NB4 (cell line): Measurements from ENCODE around the gene CAST.

Experiments
- MYC ChIP-seq: IDR thresholded peaks from 2 replicates; pipeline ENCODE4 v1.6.1; 2011; ENCODE audit warnings: low read depth, low read length
- POLR2A ChIP-seq: IDR thresholded peaks from 2 replicates; pipeline ENCODE4 v1.6.1; 2011; ENCODE audit warnings: mild to moderate bottlenecking; ENCODE audit not compliant: insufficient read length; ENCODE audit errors: extremely low read depth
- TF ChIP-seq, protein P1 (sequence below): IDR thresholded peaks from one replicate; pipeline ENCODE4 v1.5.1; 2012; ENCODE audit warnings: low read depth, low read length
- TF ChIP-seq, protein P2 (sequence below): IDR thresholded peaks from 2 replicates; pipeline ENCODE4 v1.6.1; 2011; ENCODE audit warnings: low read depth, low read length

DNA sequence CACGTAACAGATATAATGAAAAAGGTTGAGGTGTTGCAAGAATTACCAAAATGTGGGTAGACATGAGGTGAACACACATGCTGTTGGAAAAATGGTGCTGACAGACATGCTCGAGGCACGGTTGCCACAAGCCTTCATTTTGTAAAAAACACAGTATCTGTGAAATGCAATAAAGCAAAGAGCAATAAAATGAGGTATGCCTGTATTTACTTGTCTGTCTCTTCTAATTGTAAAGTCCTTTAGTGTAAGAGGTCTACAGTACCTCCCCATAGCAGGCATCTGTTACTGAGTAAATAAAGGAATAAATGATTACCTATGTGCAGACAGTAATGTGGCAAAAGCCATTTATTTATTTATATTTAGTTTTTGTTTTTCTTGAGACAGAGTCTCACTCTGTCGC is 3.0 kb upstream of the CAST start:
- TF ChIP-seq MYC (no peak), POLR2A (no peak)
- TF ChIP-seq, protein P1, sequence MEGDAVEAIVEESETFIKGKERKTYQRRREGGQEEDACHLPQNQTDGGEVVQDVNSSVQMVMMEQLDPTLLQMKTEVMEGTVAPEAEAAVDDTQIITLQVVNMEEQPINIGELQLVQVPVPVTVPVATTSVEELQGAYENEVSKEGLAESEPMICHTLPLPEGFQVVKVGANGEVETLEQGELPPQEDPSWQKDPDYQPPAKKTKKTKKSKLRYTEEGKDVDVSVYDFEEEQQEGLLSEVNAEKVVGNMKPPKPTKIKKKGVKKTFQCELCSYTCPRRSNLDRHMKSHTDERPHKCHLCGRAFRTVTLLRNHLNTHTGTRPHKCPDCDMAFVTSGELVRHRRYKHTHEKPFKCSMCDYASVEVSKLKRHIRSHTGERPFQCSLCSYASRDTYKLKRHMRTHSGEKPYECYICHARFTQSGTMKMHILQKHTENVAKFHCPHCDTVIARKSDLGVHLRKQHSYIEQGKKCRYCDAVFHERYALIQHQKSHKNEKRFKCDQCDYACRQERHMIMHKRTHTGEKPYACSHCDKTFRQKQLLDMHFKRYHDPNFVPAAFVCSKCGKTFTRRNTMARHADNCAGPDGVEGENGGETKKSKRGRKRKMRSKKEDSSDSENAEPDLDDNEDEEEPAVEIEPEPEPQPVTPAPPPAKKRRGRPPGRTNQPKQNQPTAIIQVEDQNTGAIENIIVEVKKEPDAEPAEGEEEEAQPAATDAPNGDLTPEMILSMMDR, result no peak
- TF ChIP-seq, protein P2, sequence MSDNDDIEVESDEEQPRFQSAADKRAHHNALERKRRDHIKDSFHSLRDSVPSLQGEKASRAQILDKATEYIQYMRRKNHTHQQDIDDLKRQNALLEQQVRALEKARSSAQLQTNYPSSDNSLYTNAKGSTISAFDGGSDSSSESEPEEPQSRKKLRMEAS, result no peak
